ENCODE measurements around the gene ANKRD34A. TPM values are rescaled to one million over a fixed set of nuclear protein-coding genes. Genes with fewer than 3 reads are reported as not detected.
A peak's percentile ranks its signal among the peaks of the same experiment; 100 is the strongest.

The ANKRD34A gene
- total and polyA plus RNA-seq, 2 of the 13 experiments (the other 11 are each of a cell fraction or from before 2014, with no cell fraction given): 0.05 to 0.07 TPM

DNA sequence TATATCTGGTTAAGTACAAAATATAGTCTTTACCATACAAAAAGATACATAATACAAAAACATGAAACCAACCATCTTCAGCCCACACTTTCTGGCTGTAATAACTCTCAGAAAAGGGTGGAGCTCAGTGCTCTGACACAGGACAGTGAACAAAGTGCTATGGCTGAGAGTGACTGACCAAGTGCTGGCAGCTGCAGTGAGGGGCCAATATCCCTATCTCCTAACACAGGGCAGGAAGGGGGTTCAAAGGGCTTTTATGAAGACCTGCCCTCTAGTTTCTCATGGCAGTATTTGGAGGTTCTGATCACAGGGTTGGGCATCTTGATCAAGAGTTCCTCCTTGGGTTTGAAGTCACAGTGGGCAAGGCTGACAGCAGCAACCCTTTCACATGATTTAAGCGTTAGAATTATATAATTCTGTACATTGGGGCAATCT is 28.1 kb upstream of the ANKRD34A start:
- H3K27ac ChIP-seq (ENCODE audit: extremely low read length, insufficient read depth, low read length): no peak overlapping the region
- BruUV-seq (replicated peaks): no TSS peak
- H3K36me3 ChIP-seq (replicated peaks in 1 of 2; ENCODE audit: control insufficient read depth in 1 of 2, insufficient read depth in 2 of 2, low read length in 2 of 2): peaks cover 2 to 22% of the 10 kb centered on the region in 2 experiments; a peak in 3 of 5 replicates
- H3K27me3 ChIP-seq (ENCODE audit: control insufficient read depth in 1 of 2, insufficient read depth in 2 of 2, low read length in 2 of 2): no peaks in the 10 kb centered on the region; a peak in 1 of 5 replicates
- peak overlapping the region in 1 of 3 experiments; percentile 7; a peak in 2 of 6 replicates for H3K4me3 ChIP-seq (replicated peaks in 1 of 3; ENCODE audit: insufficient read depth in 1 of 3, low read depth in 2 of 3, low read length in 3 of 3)
- peak overlapping the region; percentile 93; the same call in 1 of the 2 replicates for H3K9ac ChIP-seq (ENCODE audit: insufficient read depth, low read depth, low read length)
- H3K4me1 ChIP-seq (ENCODE audit: insufficient read depth, low read length): peaks cover 63% of the 10 kb centered on the region
- DNase-seq (ENCODE audit: low spot score) (no peak), ATAC-seq (no peak), FAIRE-seq (no peak)
- ChIA-PET POLR2A (interaction anchor here (1.2 to 2.6 kb wide), 4 partner anchors 11 to 29 kb away, joined by 4 to 11 read pairs (median 5); partner anchors contain the start of genes ANKRD34A and POLR3GL), CTCF (ENCODE audit: low intra/inter-chr PET ratio, low total read pairs) (no interaction called here)
- no peaks in the 10 kb centered on the region for H3K9me3 ChIP-seq (ENCODE audit: low read length)
- WGBS (ENCODE audit: low lambda C conversion rate): 96% methylated on average over 1 of the region's 1 CpG
- no peak overlapping the region for H2AFZ ChIP-seq (ENCODE audit: low read length)
- H3K79me2 ChIP-seq (ENCODE audit: insufficient read depth, low read length): peaks cover 33% of the 10 kb centered on the region
- intact Hi-C loops (cut with micrococcal nuclease; ENCODE audit: unreplicated experiment): no loop called here
- H3K4me2 ChIP-seq (ENCODE audit: low read depth, low read length): peak overlapping the region; percentile 97
- TF ChIP-seq ZNF235 (CRISPR knock-in tag; IDR thresholded peaks at IDR 0.05; ENCODE audit: borderline replicate concordance): no peak
- no peak for TF ChIP-seq TEAD3 (CRISPR knock-in tag; optimal IDR thresholded peaks at IDR 0.05; ENCODE audit: borderline replicate concordance)
- TF ChIP-seq KDM5B (CRISPR knock-in tag; IDR thresholded peaks at IDR 0.05; ENCODE audit: borderline replicate concordance): no peak
- TF ChIP-seq SAP130 (CRISPR knock-in tag; IDR thresholded peaks at IDR 0.05; ENCODE audit: low read depth): peak; percentile 35; the same call in 1 of the 2 replicates
- TF ChIP-seq NFIC (IDR thresholded peaks at IDR 0.05; ENCODE audit: low read length): no peak
- TF ChIP-seq PHF5A (CRISPR knock-in tag; IDR thresholded peaks at IDR 0.05; ENCODE audit: low read depth, unreplicated experiment): peak; percentile 55
- TF ChIP-seq ZNF678 (CRISPR knock-in tag; IDR thresholded peaks at IDR 0.05): no peak
- no peak for TF ChIP-seq SMAD9 (CRISPR knock-in tag; IDR thresholded peaks at IDR 0.05)
- TF ChIP-seq POLR2AphosphoS5 (IDR thresholded peaks at IDR 0.05; ENCODE audit: low read depth, low read length): peak; percentile 72
- TF ChIP-seq, protein P1, sequence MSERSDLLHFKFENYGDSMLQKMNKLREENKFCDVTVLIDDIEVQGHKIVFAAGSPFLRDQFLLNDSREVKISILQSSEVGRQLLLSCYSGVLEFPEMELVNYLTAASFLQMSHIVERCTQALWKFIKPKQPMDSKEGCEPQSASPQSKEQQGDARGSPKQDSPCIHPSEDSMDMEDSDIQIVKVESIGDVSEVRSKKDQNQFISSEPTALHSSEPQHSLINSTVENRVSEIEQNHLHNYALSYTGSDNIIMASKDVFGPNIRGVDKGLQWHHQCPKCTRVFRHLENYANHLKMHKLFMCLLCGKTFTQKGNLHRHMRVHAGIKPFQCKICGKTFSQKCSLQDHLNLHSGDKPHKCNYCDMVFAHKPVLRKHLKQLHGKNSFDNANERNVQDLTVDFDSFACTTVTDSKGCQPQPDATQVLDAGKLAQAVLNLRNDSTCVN (CRISPR knock-in tag; IDR thresholded peaks at IDR 0.05; ENCODE audit: borderline replicate concordance): no peak
- TF ChIP-seq POLR2A (IDR thresholded peaks at IDR 0.05; ENCODE audit: insufficient read depth in 1 of 2, low read depth in 2 of 2, low read length in 2 of 2): peak in 1 of 2 experiments; percentile 58; a peak in 1 of 4 replicates
- TF ChIP-seq RARA (CRISPR knock-in tag; IDR thresholded peaks at IDR 0.05): no peak
- TF ChIP-seq ELF4 (CRISPR knock-in tag; IDR thresholded peaks at IDR 0.05; ENCODE audit: borderline replicate concordance): no peak
- TF ChIP-seq, protein P2, sequence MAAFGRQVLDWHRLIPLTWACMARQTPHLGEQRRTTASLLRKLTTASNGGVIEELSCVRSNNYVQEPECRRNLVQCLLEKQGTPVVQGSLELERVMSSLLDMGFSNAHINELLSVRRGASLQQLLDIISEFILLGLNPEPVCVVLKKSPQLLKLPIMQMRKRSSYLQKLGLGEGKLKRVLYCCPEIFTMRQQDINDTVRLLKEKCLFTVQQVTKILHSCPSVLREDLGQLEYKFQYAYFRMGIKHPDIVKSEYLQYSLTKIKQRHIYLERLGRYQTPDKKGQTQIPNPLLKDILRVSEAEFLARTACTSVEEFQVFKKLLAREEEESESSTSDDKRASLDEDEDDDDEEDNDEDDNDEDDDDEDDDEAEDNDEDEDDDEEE (CRISPR knock-in tag; IDR thresholded peaks at IDR 0.05): no peak
- no peak for TF ChIP-seq ZNF569 (CRISPR knock-in tag; IDR thresholded peaks at IDR 0.05; ENCODE audit: borderline replicate concordance)
- TF ChIP-seq ZNF615 (CRISPR knock-in tag; IDR thresholded peaks at IDR 0.05; ENCODE audit: borderline replicate concordance): no peak
- TF ChIP-seq ZNF782 (CRISPR knock-in tag; IDR thresholded peaks at IDR 0.05; ENCODE audit: borderline replicate concordance): no peak
- no peak for TF ChIP-seq RXRB (CRISPR knock-in tag; IDR thresholded peaks at IDR 0.05; ENCODE audit: borderline replicate concordance)
- peak; percentile 48; the same call in 1 of the 2 replicates for TF ChIP-seq ZC3H4 (CRISPR knock-in tag; IDR thresholded peaks at IDR 0.05; ENCODE audit: borderline replicate concordance)
- 0 out of 2 replicates have a peak, but pooled peaks have one; percentile 9 for TF ChIP-seq ZKSCAN8 (CRISPR knock-in tag; IDR thresholded peaks at IDR 0.05; ENCODE audit: borderline replicate concordance)
- 0 out of 2 replicates have a peak, but pooled peaks have one; percentile 54 for TF ChIP-seq PAF1 (CRISPR knock-in tag; IDR thresholded peaks at IDR 0.05)
- no peak for TF ChIP-seq ZNF230 (CRISPR knock-in tag; IDR thresholded peaks at IDR 0.05)
- TF ChIP-seq ZNF367 (CRISPR knock-in tag; IDR thresholded peaks at IDR 0.05; ENCODE audit: borderline replicate concordance): no peak
- in situ Hi-C loops (cut with HindIII; ENCODE audit: extremely low pct_ligation_motif_present, low pct_unique_long_range_greater_than_20kb): no loop called here
- H4K20me1 ChIP-seq (ENCODE audit: insufficient read depth, low read length): peaks cover 50% of the 10 kb centered on the region
